Left ventricle myocardium inferior (tissue), 1 donor: ENCODE data around the gene SYT2. TPM values are rescaled to one million over a fixed set of nuclear protein-coding genes. Genes with fewer than 3 reads are reported as not detected.

Experiments used
- DNase-seq: peaks from one replicate; pipeline ENCODE4 v3.0.0-alpha.2; 2020
- H3K27ac ChIP-seq: fragments of 200-600 bp; replicated peaks from 2 replicates; pipeline ENCODE4 v1.8.0; 2021
- H3K27me3 ChIP-seq: fragments of 200-600 bp; 2 replicates; pipeline ENCODE4 v1.8.0; 2021; ENCODE audit warnings: low read depth
- H3K36me3 ChIP-seq: fragments of 200-600 bp; 2 replicates; pipeline ENCODE4 v1.8.0; 2021
- H3K4me1 ChIP-seq: fragments of 200-600 bp; 2 replicates; pipeline ENCODE4 v1.8.0; 2021
- H3K4me3 ChIP-seq: fragments of 200-600 bp; 2 replicates; pipeline ENCODE4 v1.8.0; 2021; ENCODE audit warnings: mild to moderate bottlenecking, moderate library complexity
- H3K9me3 ChIP-seq: fragments of 200-600 bp; replicated peaks from 2 replicates; pipeline ENCODE4 v1.8.0; 2021
- CTCF ChIP-seq: fragments of 200-600 bp; IDR thresholded peaks from 2 replicates; pipeline ENCODE4 v1.8.0; 2021; ENCODE audit warnings: antibody characterized with exemption, mild to moderate bottlenecking, borderline replicate concordance
- intact Hi-C: fragments of 100-400 bp; cut with micrococcal nuclease; formaldehyde crosslinking; loops from one replicate; pipeline ENCODE4 v1.11.0; 2022
- total RNA-seq: library from RNA; stranded (reverse); fragmentation: NEBNext Ultra II Directional; extraction: Animal tissue kit (Norgen Biotek cat#: 25700); gene quantifications from one replicate; pipeline ENCODE4 v1.2.1, GENCODE V29; 2021
- donor health status: DM: no; HTN: yes; CAD: no; lungs with severe emphysema.

SYT2 gene
- total RNA-seq, 1 donor from 2014 or later, result not detected

- H3K9me3 ChIP-seq, result no peaks in the 10 kb centered on the region
- H3K27me3 ChIP-seq, result peaks cover 97% of the 10 kb centered on the region
- H3K36me3 ChIP-seq, result no peaks in the 10 kb centered on the region
- H3K27ac ChIP-seq, result no peak overlapping the region
- intact Hi-C loops, result no loop called here
- no peak overlapping the region for H3K4me3 ChIP-seq
- H3K4me1 ChIP-seq, result peaks cover 22% of the 10 kb centered on the region
- DNase-seq, result no peak
- TF ChIP-seq CTCF, result no peak
Observed at GRCh38 chr1:202645097-202645476, 65.2 kb downstream of the SYT2 start.

- no peak for TF ChIP-seq CTCF
- H3K4me1 ChIP-seq, result peaks cover 24% of the 10 kb centered on the region
- DNase-seq, result no peak
- H3K4me3 ChIP-seq, result no peak overlapping the region
- H3K27me3 ChIP-seq, result peaks cover 97% of the 10 kb centered on the region
- H3K36me3 ChIP-seq, result no peaks in the 10 kb centered on the region
- intact Hi-C loops, result no loop called here
- H3K9me3 ChIP-seq, result no peaks in the 10 kb centered on the region
- H3K27ac ChIP-seq, result no peak overlapping the region
Observed at GRCh38 chr1:202644219-202645096, 65.8 kb downstream of the SYT2 start.

- intact Hi-C loops, result no loop called here
- H3K27me3 ChIP-seq, result peaks cover 95% of the 10 kb centered on the region
- DNase-seq, result no peak
Observed at GRCh38 chr1:202643397-202644218, 66.6 kb downstream of the SYT2 start.

DNA sequence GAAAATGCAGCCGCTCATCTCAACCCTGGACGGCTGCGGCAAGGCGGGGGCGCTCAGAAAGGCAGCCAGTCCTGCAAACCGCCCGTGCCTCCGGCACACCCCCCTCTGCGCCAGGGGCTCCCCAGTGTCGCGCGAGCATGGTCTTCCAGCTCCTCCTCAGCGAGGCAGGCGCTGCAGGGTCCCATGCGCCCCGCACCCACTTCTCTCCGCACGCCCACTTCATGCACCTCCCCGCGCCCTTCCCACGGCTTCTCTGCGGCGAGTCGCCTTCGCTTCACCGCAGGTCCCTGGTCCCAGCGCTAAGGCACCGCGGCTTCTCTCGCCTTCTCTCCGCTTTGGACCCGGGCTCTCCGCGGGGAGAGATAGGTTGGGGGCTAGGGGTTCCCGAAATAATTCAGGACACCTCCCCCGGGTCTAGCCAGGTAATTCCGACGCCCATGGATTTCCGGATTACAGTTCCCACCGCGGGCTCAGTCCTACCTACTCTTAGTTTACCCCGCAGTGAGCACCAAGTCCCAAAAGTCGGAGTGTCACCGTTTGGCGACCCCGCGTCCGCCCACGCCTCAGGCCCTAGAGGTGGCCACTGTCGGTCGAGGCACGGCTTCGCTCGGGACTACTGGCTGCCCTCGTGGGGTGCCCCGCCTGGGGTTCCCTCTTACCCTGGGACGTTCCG is 67.5 kb downstream of the SYT2 start:
- no peaks in the 10 kb centered on the region for H3K9me3 ChIP-seq
- DNase-seq, result no peak
- intact Hi-C loops, result no loop called here
- peaks cover 96% of the 10 kb centered on the region for H3K27me3 ChIP-seq
- no peaks in the 10 kb centered on the region for H3K36me3 ChIP-seq
- H3K27ac ChIP-seq, result no peak overlapping the region
- TF ChIP-seq CTCF, result no peak
- H3K4me1 ChIP-seq, result peaks cover 28% of the 10 kb centered on the region
- peak overlapping the region; percentile 61 for H3K4me3 ChIP-seq

More at GRCh38 chr1:202643397-202644218, 66.6 kb downstream of the SYT2 start:
- H3K4me3 ChIP-seq, result peak overlapping the region; percentile 61
- TF ChIP-seq CTCF, result no peak
- H3K27ac ChIP-seq, result no peak overlapping the region
- no peaks in the 10 kb centered on the region for H3K9me3 ChIP-seq
- H3K36me3 ChIP-seq, result no peaks in the 10 kb centered on the region
- H3K4me1 ChIP-seq, result peaks cover 28% of the 10 kb centered on the region

DNA sequence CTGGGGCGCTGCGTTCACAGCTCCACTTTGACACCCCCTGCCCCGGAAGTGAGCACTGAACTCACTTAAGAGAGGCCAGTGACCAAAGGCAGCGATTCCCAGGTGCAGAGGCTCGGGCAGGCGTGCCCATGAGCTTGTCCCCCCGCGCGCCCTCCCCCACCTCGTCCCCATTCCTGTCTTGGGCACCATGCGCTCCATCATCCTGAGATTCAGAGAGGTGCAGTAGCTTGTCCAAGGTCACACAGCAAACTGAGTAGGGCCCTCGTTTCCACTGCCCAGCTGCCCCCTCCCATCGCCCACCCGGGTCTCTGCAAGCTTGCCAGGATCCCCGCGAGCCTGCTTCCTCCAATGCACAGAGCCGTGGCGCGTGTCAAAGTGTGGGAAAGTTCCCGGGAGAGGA is 68.0 kb downstream of the SYT2 start:
- H3K4me3 ChIP-seq, result peak overlapping the region; percentile 61
- H3K27me3 ChIP-seq, result peaks cover 96% of the 10 kb centered on the region
- no peaks in the 10 kb centered on the region for H3K9me3 ChIP-seq
- DNase-seq, result no peak
- intact Hi-C loops, result no loop called here
- no peak overlapping the region for H3K27ac ChIP-seq
- H3K4me1 ChIP-seq, result peaks cover 33% of the 10 kb centered on the region
- no peak for TF ChIP-seq CTCF
- H3K36me3 ChIP-seq, result no peaks in the 10 kb centered on the region
